ENCODE measurements around the gene MOCOS.

GRCh38 chr18:36214811-36215210, 27.5 kb downstream of the MOCOS start:
- TF ChIP-seq CTCF (IDR thresholded peaks at IDR 0.05) (no peak), POLR2A (IDR thresholded peaks at IDR 0.05) (no peak), POLR2AphosphoS5 (IDR thresholded peaks at IDR 0.05) (no peak)
